GM23338 (cell line): ENCODE data around the gene RUNX1. TPM values are rescaled to one million over a fixed set of nuclear protein-coding genes. Genes with fewer than 3 reads are reported as not detected.

ENCODE experiments used
- CREB1 ChIP-seq: fragments of 250-450 bp; sonication (Bioruptor Pico); IDR thresholded peaks from 2 replicates; pipeline ENCODE4 v1.5.0; 2020; ENCODE audit warnings: low read depth, mild to moderate bottlenecking, moderate library complexity
- EZH2phosphoT487 ChIP-seq: fragments of 200-600 bp; sonication (generic); IDR thresholded peaks from one replicate; pipeline ENCODE4 v1.8.1; 2018; ENCODE audit warnings: antibody characterized with exemption; ENCODE audit not compliant: unreplicated experiment
- NANOG ChIP-seq: IDR thresholded peaks from 2 replicates; pipeline ENCODE4 v1.6.1; 2016; ENCODE audit warnings: antibody characterized with exemption, borderline replicate concordance
- POLR2AphosphoS5 ChIP-seq: IDR thresholded peaks from 2 replicates; pipeline ENCODE4 v1.6.1; 2016; ENCODE audit warnings: antibody characterized with exemption, low read depth
- STAT1 ChIP-seq: IDR thresholded peaks from one replicate; pipeline ENCODE4 v1.6.1; 2016; ENCODE audit warnings: antibody characterized with exemption; ENCODE audit not compliant: unreplicated experiment
- ZNF114 ChIP-seq: fragments of 250-450 bp; sonication (Bioruptor Pico); IDR thresholded peaks from 2 replicates; pipeline ENCODE4 v1.5.0; 2020; ENCODE audit warnings: mild to moderate bottlenecking, moderate library complexity
- ZNF331 ChIP-seq: fragments of 250-450 bp; sonication (Bioruptor Pico); IDR thresholded peaks from 2 replicates; pipeline ENCODE4 v1.5.0; 2020; ENCODE audit warnings: low read depth, mild to moderate bottlenecking, moderate library complexity
- polyA plus RNA-seq: library from polyadenylated mRNA; unstranded; fragments of >200 nt; fragmentation: Nextera tagmentation; extraction: Ambion mirVana; gene quantifications from 2 replicates; pipeline ENCODE4 v1.2.1, GENCODE V29; 2016
- total RNA-seq: library from RNA; depleted of rRNA; stranded (reverse); fragments of >200 nt; shearing (Covaris generic); gene quantifications from 2 replicates; pipeline ENCODE4 v1.2.3, GENCODE V29; 2014
- TF ChIP-seq, protein P1 (sequence below): fragments of 250-450 bp; sonication (Bioruptor Pico); IDR thresholded peaks from 2 replicates; pipeline ENCODE4 v1.5.0; 2020; ENCODE audit warnings: mild to moderate bottlenecking, moderate library complexity
- TF ChIP-seq, protein P2 (sequence below), 2 experiments: fragments of 200-600 bp in 1 of 2; sonication (generic) in 1 of 2; conservative IDR thresholded peaks; 2 replicates each; pipeline versions ENCODE4 v1.5.1 to v1.6.1; 2016 to 2017; ENCODE audit warnings: antibody characterized with exemption in 2 of 2, low read depth in 2 of 2, mild to moderate bottlenecking in 2 of 2, moderate library complexity in 1 of 2
- TF ChIP-seq, protein P3 (sequence below): IDR thresholded peaks from 2 replicates; pipeline ENCODE4 v1.6.1; 2016; ENCODE audit warnings: antibody characterized with exemption

Gene RUNX1
- total and polyA plus RNA-seq, 2 experiments from 2014 or later: 0.29 to 1.1 TPM

DNA sequence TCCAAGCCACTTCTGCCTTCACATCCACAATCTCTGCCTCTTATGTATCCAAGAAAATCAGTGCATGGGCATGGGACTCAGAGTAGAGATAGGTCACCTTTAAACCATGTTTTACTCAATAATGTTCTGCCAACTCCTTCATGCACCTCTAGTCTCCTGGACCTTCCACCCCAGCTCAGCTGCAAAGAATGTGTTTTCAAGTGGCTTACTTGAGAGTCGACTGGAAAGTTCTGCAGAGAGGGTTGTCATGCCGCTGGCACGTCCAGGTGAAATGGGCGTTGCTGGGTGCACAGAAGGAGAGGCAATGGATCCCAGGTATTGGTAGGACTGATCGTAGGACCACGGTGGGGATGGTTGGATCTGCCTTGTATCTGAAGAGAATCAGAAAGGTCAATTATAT lies 250.0 kb downstream of the RUNX1 start (continued):
- TF ChIP-seq, protein P1, sequence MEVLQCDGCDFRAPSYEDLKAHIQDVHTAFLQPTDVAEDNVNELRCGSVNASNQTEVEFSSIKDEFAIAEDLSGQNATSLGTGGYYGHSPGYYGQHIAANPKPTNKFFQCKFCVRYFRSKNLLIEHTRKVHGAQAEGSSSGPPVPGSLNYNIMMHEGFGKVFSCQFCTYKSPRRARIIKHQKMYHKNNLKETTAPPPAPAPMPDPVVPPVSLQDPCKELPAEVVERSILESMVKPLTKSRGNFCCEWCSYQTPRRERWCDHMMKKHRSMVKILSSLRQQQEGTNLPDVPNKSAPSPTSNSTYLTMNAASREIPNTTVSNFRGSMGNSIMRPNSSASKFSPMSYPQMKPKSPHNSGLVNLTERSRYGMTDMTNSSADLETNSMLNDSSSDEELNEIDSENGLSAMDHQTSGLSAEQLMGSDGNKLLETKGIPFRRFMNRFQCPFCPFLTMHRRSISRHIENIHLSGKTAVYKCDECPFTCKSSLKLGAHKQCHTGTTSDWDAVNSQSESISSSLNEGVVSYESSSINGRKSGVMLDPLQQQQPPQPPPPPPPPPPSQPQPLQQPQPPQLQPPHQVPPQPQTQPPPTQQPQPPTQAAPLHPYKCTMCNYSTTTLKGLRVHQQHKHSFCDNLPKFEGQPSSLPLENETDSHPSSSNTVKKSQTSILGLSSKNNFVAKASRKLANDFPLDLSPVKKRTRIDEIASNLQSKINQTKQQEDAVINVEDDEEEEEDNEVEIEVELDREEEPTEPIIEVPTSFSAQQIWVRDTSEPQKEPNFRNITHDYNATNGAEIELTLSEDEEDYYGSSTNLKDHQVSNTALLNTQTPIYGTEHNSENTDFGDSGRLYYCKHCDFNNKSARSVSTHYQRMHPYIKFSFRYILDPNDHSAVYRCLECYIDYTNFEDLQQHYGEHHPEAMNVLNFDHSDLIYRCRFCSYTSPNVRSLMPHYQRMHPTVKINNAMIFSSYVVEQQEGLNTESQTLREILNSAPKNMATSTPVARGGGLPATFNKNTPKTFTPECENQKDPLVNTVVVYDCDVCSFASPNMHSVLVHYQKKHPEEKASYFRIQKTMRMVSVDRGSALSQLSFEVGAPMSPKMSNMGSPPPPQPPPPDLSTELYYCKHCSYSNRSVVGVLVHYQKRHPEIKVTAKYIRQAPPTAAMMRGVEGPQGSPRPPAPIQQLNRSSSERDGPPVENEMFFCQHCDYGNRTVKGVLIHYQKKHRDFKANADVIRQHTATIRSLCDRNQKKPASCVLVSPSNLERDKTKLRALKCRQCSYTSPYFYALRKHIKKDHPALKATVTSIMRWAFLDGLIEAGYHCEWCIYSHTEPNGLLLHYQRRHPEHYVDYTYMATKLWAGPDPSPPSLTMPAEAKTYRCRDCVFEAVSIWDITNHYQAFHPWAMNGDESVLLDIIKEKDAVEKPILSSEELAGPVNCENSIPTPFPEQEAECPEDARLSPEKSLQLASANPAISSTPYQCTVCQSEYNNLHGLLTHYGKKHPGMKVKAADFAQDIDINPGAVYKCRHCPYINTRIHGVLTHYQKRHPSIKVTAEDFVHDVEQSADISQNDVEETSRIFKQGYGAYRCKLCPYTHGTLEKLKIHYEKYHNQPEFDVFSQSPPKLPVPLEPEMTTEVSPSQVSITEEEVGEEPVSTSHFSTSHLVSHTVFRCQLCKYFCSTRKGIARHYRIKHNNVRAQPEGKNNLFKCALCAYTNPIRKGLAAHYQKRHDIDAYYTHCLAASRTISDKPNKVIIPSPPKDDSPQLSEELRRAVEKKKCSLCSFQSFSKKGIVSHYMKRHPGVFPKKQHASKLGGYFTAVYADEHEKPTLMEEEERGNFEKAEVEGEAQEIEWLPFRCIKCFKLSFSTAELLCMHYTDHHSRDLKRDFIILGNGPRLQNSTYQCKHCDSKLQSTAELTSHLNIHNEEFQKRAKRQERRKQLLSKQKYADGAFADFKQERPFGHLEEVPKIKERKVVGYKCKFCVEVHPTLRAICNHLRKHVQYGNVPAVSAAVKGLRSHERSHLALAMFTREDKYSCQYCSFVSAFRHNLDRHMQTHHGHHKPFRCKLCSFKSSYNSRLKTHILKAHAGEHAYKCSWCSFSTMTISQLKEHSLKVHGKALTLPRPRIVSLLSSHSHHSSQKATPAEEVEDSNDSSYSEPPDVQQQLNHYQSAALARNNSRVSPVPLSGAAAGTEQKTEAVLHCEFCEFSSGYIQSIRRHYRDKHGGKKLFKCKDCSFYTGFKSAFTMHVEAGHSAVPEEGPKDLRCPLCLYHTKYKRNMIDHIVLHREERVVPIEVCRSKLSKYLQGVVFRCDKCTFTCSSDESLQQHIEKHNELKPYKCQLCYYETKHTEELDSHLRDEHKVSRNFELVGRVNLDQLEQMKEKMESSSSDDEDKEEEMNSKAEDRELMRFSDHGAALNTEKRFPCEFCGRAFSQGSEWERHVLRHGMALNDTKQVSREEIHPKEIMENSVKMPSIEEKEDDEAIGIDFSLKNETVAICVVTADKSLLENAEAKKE: no peak
- TF ChIP-seq POLR2AphosphoS5 (no peak), CREB1 (CRISPR knock-in tag) (no peak), NANOG (no peak), ZNF114 (CRISPR knock-in tag) (no peak), EZH2phosphoT487 (no peak), STAT1 (no peak), ZNF331 (CRISPR knock-in tag) (no peak)
- TF ChIP-seq, protein P2, sequence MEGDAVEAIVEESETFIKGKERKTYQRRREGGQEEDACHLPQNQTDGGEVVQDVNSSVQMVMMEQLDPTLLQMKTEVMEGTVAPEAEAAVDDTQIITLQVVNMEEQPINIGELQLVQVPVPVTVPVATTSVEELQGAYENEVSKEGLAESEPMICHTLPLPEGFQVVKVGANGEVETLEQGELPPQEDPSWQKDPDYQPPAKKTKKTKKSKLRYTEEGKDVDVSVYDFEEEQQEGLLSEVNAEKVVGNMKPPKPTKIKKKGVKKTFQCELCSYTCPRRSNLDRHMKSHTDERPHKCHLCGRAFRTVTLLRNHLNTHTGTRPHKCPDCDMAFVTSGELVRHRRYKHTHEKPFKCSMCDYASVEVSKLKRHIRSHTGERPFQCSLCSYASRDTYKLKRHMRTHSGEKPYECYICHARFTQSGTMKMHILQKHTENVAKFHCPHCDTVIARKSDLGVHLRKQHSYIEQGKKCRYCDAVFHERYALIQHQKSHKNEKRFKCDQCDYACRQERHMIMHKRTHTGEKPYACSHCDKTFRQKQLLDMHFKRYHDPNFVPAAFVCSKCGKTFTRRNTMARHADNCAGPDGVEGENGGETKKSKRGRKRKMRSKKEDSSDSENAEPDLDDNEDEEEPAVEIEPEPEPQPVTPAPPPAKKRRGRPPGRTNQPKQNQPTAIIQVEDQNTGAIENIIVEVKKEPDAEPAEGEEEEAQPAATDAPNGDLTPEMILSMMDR (conservative IDR thresholded peaks at IDR 0.05; ENCODE audit: low read depth in 2 of 2): no peak
- TF ChIP-seq, protein P3, sequence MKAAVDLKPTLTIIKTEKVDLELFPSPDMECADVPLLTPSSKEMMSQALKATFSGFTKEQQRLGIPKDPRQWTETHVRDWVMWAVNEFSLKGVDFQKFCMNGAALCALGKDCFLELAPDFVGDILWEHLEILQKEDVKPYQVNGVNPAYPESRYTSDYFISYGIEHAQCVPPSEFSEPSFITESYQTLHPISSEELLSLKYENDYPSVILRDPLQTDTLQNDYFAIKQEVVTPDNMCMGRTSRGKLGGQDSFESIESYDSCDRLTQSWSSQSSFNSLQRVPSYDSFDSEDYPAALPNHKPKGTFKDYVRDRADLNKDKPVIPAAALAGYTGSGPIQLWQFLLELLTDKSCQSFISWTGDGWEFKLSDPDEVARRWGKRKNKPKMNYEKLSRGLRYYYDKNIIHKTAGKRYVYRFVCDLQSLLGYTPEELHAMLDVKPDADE: no peak
